ENCODE data around the gene CASQ2.

The CASQ2 gene

GRCh38 chr1:115729756-115730155 lies 38.8 kb downstream of the CASQ2 start:
- no peak for DNase-seq (ENCODE audit: low spot score)
- FAIRE-seq: peak; percentile 68

- FAIRE-seq (no peak), DNase-seq (ENCODE audit: low spot score) (no peak)
Observed at GRCh38 chr1:115728341-115728740, 40.2 kb downstream of the CASQ2 start.

GRCh38 chr1:115727706-115728249 lies 40.7 kb downstream of the CASQ2 start:
- FAIRE-seq: peak; percentile 56
- peak; percentile 79 for DNase-seq (ENCODE audit: low spot score)

- DNase-seq (ENCODE audit: low spot score) (no peak), FAIRE-seq (no peak)
Observed at GRCh38 chr1:115726570-115726969, 41.9 kb downstream of the CASQ2 start.

GRCh38 chr1:115726161-115726560 lies 42.4 kb downstream of the CASQ2 start:
- FAIRE-seq: no peak
- DNase-seq (ENCODE audit: low spot score): no peak

GRCh38 chr1:115725600-115725999 lies 42.9 kb downstream of the CASQ2 start:
- FAIRE-seq (no peak), DNase-seq (ENCODE audit: low spot score) (no peak)

- DNase-seq (ENCODE audit: low spot score) (no peak), FAIRE-seq (no peak)
Observed at GRCh38 chr1:115723756-115724155, 44.8 kb downstream of the CASQ2 start.

GRCh38 chr1:115722221-115722620 lies 46.3 kb downstream of the CASQ2 start:
- no peak for DNase-seq (ENCODE audit: low spot score)
- no peak for FAIRE-seq

GRCh38 chr1:115719285-115719684 lies 49.2 kb downstream of the CASQ2 start:
- DNase-seq (ENCODE audit: low spot score) (no peak), FAIRE-seq (no peak)

GRCh38 chr1:115718011-115718754 lies 50.3 kb downstream of the CASQ2 start:
- DNase-seq (ENCODE audit: low spot score) (no peak), FAIRE-seq (no peak)

GRCh38 chr1:115717541-115717940 lies 51.0 kb downstream of the CASQ2 start:
- FAIRE-seq (peak; percentile 23), DNase-seq (ENCODE audit: low spot score) (peak; percentile 30)

- DNase-seq (ENCODE audit: low spot score): no peak
- no peak for FAIRE-seq
Observed at GRCh38 chr1:115714572-115715141, 53.9 kb downstream of the CASQ2 start.

GRCh38 chr1:115713906-115714305 lies 54.6 kb downstream of the CASQ2 start:
- FAIRE-seq (no peak), DNase-seq (ENCODE audit: low spot score) (no peak)

GRCh38 chr1:115712911-115713609 lies 55.5 kb downstream of the CASQ2 start:
- FAIRE-seq (no peak), DNase-seq (ENCODE audit: low spot score) (no peak)

- FAIRE-seq: no peak
Observed at GRCh38 chr1:115710859-115711624, 57.5 kb downstream of the CASQ2 start.

GRCh38 chr1:115706587-115707425 lies 61.7 kb downstream of the CASQ2 start:
- DNase-seq (ENCODE audit: low spot score) (peak; percentile 50), FAIRE-seq (no peak)

More at GRCh38 chr1:115710859-115711624, 57.5 kb downstream of the CASQ2 start:
- no peak for DNase-seq (ENCODE audit: low spot score)

GRCh38 chr1:115705963-115706362 lies 62.6 kb downstream of the CASQ2 start:
- peak; percentile 46 for FAIRE-seq

GRCh38 chr1:115705085-115705951 lies 63.2 kb downstream of the CASQ2 start:
- FAIRE-seq (no peak), DNase-seq (ENCODE audit: low spot score) (no peak)

More at GRCh38 chr1:115705963-115706362, 62.6 kb downstream of the CASQ2 start:
- no peak for DNase-seq (ENCODE audit: low spot score)

- FAIRE-seq (no peak), DNase-seq (ENCODE audit: low spot score) (no peak)
Observed at GRCh38 chr1:115702959-115703358, 65.6 kb downstream of the CASQ2 start.
